Testis (tissue), 2 donors: ENCODE data around the gene GNA14.

Experiments used
- CTCF ChIP-seq, 3 experiments: fragments of 450-650 bp in 2 of 3; fragments of 200-600 bp in 1 of 3; sonication (generic) in 1 of 3; IDR thresholded peaks; one replicate each; pipeline ENCODE4 v1.5.1; 2016 to 2019; ENCODE audit warnings: antibody characterized with exemption in 3 of 3, mild to moderate bottlenecking in 2 of 3, moderate library complexity in 1 of 3
- POLR2A ChIP-seq: fragments of 450-650 bp; IDR thresholded peaks from one replicate; pipeline ENCODE4 v1.6.1; 2017; ENCODE audit warnings: antibody characterized with exemption, mild to moderate bottlenecking, moderate library complexity

GRCh38 chr9:77402286-77402685 is 245.8 kb downstream of the GNA14 start:
- TF ChIP-seq CTCF (IDR thresholded peaks at IDR 0.05) = no peak
- no peak for TF ChIP-seq POLR2A
